Colonic mucosa (tissue), 4 donors: ENCODE data around the gene PRPF6. TPM values are rescaled to one million over a fixed set of nuclear protein-coding genes. Genes with fewer than 3 reads are reported as not detected.

ENCODE experiments used
- DNase-seq: peaks from one replicate; pipeline ENCODE4 v3.0.0-alpha.2; 2020
- H3K27ac ChIP-seq: fragments of 200-600 bp; one replicate; pipeline ENCODE4 v1.8.0; 2021
- H3K27me3 ChIP-seq: fragments of 200-600 bp; one replicate; pipeline ENCODE4 v1.8.0; 2021
- H3K36me3 ChIP-seq: fragments of 200-600 bp; one replicate; pipeline ENCODE4 v1.8.0; 2021
- H3K4me1 ChIP-seq: fragments of 200-600 bp; one replicate; pipeline ENCODE4 v1.8.0; 2021; ENCODE audit warnings: mild to moderate bottlenecking
- H3K4me3 ChIP-seq: fragments of 200-600 bp; one replicate; pipeline ENCODE4 v1.8.0; 2021
- H3K9ac ChIP-seq, 2 donors: one replicate each; pipeline ENCODE4 v1.7.0; 2013; ENCODE audit warnings: control low read depth in 2 of 2, low read depth in 2 of 2, low read length in 2 of 2
- H3K9me3 ChIP-seq: fragments of 200-600 bp; one replicate; pipeline ENCODE4 v1.8.0; 2021
- intact Hi-C: fragments of 100-400 bp; cut with DNase I; formaldehyde crosslinking; loops from one replicate; pipeline ENCODE4 v1.14.1; 2022
- total RNA-seq, 2 donors: library from RNA; stranded (reverse); fragmentation: NEBNext Ultra II Directional in 1 of 2; extraction: Animal tissue kit (Norgen Biotek cat#: 25700) in 1 of 2; gene quantifications; one replicate each; pipeline ENCODE4 v1.2.1, GENCODE V29; 2021
- TF ChIP-seq, protein P1 (sequence below): fragments of 200-600 bp; IDR thresholded peaks from one replicate; pipeline ENCODE4 v1.8.0; 2022; ENCODE audit warnings: antibody characterized with exemption, mild to moderate bottlenecking
- donor health status: healthy.
- donor health status: DM: no; HTN: no; CAD: no.
- donor health status: DM: no; HTN: no; CAD: no.

PRPF6 gene
- total RNA-seq, 2 donors from 2014 or later, result 53.0 to 68.6 TPM

DNA sequence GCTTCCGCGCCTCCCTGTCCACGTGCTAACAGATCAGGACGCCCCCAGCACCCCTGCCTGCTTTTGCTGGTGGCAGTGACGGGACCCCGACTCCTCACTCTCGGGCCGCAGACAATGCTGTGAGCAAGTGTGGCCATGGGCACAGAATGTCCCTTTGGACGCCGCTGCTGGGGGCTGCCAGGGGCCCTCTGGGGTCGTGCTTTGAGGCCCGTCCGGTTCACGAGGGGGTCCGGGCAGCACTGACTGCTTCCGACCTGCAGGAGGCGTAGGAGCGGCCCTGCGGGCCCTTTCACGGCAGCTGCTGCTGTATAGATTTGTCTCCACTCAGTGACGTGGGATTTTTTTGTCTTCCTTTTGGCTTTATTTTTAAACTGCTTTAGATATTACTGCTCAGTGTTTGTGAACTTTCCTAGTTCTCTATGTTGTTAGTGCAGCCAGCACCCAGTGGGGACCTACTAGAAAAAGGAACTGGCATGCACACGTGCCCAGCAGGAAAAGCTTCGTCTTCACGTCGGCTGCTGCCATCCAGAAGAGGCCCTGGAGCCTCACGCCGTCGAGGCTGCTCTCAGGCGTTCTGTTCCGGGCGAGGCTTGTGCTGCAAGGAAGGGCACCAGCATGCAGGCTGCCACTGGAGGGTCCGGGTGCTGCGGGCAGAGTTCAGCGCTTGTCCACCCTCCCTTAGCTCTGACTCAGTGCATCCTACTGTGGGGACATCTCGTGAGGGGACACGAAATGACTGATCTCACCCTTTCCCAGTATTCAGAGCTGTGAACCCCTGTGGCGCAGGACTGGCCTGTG is 46.5 kb upstream of the PRPF6 start:
- Histone ChIP-seq H3K9me3 (no peaks in the 10 kb centered on the region), H3K27ac (no peak overlapping the region), H3K4me1 (no peaks in the 10 kb centered on the region), H3K36me3 (peaks cover 7% of the 10 kb centered on the region), H3K27me3 (no peaks in the 10 kb centered on the region), H3K9ac (no peak overlapping the region), H3K4me3 (no peak overlapping the region)
- intact Hi-C loops, result no loop called here
- TF ChIP-seq, protein P1, sequence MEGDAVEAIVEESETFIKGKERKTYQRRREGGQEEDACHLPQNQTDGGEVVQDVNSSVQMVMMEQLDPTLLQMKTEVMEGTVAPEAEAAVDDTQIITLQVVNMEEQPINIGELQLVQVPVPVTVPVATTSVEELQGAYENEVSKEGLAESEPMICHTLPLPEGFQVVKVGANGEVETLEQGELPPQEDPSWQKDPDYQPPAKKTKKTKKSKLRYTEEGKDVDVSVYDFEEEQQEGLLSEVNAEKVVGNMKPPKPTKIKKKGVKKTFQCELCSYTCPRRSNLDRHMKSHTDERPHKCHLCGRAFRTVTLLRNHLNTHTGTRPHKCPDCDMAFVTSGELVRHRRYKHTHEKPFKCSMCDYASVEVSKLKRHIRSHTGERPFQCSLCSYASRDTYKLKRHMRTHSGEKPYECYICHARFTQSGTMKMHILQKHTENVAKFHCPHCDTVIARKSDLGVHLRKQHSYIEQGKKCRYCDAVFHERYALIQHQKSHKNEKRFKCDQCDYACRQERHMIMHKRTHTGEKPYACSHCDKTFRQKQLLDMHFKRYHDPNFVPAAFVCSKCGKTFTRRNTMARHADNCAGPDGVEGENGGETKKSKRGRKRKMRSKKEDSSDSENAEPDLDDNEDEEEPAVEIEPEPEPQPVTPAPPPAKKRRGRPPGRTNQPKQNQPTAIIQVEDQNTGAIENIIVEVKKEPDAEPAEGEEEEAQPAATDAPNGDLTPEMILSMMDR, result no peak
- no peak for DNase-seq

DNA sequence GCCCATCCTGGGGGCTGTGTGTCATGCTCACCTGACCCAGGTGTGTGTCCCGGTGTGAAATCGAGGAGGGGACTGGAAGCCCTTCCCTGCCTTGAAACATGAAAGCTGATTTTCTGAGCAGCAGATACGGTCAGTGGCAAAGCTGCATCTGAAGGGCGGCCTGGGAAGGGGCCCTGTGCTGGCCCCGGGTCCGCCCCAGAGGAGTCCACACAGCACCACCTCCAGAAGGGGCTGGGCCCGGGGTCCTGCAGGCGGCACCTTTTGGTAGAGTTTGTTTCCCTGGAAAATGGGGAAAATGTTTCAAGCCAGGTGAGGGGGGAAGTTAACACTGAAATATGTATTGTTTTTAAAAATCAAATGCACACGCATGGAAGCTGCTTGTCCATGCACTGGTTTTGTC is 45.5 kb upstream of the PRPF6 start:
- H3K36me3 ChIP-seq, result peaks cover 4% of the 10 kb centered on the region
- no peaks in the 10 kb centered on the region for H3K27me3 ChIP-seq
- H3K9me3 ChIP-seq, result no peaks in the 10 kb centered on the region
- intact Hi-C loops, result no loop called here
- TF ChIP-seq, protein P1, result no peak
- H3K4me3 ChIP-seq, result no peak overlapping the region
- no peak for DNase-seq
- H3K27ac ChIP-seq, result no peak overlapping the region
- no peaks in the 10 kb centered on the region for H3K4me1 ChIP-seq
- H3K9ac ChIP-seq, result no peak overlapping the region

DNA sequence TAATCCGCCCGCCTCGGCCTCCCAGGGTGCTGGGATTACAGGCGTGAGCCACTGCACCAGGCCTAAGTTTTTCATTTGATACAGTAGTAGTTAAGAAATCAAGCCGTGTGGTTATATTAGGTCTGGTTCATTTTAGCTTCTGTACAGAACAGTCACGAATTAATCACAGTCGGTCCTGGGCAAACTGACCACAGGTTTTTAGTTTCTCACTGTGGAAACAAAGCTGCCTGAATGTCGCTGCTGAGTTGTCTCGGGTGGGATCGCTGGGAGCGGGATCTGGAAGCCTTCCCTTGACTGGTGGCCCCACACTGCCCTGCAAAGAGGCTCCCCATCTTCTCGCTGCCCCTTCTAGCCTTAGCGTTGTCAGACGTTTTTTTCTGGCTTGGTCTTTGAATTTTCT is 43.3 kb upstream of the PRPF6 start:
- no peaks in the 10 kb centered on the region for H3K9me3 ChIP-seq
- no peak for DNase-seq
- no peak overlapping the region for H3K4me3 ChIP-seq
- intact Hi-C loops, result no loop called here
- H3K9ac ChIP-seq, result no peak overlapping the region
- no peak overlapping the region for H3K27ac ChIP-seq
- H3K4me1 ChIP-seq, result no peaks in the 10 kb centered on the region
- no peaks in the 10 kb centered on the region for H3K27me3 ChIP-seq
- TF ChIP-seq, protein P1, result no peak
- peaks cover 3% of the 10 kb centered on the region for H3K36me3 ChIP-seq

DNA sequence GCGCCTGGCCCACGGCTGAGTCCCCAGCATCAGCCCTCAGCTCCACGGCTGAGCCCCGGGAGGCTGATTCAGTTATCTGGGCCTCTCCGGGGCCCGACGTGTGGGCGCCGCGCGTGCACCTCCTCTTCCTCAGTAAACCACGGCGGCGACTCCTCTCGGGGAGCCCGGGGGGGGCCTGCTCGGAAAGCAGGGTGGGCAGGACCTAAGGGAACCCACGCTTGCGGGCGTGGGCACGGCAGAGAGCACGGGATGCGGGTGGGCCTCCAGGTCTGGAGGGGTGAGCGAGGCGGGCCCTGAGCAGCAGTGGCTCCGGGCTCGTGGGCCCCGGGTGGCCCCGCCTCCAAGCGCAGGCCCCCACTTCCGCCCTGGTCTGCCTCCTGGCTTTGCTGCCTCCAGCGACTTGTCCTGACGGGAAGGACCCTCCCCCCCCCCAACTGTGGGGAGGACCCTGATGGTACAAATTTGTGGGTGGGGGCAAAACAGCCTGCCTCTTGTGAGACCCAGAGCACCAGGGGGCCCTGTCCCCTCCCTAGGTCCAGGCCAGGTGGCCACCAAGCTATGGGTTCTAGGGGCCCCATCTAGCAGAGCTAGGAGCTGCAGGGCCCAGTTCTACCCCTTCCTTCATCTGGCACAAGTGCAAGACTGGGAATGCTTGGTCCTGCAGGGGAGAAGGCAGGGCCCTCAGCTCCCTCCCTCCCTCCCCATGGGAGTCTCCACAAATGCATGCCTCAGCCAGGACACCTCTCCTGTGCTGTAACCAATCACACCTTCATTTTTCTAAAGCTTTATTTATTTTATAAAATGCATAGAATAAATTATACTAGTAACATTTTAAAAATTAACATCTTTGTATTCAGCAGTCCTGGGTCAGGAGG is 41.6 kb upstream of the PRPF6 start:
- Histone ChIP-seq H3K4me3 (no peak overlapping the region), H3K9me3 (no peaks in the 10 kb centered on the region), H3K36me3 (peaks cover 13% of the 10 kb centered on the region), H3K4me1 (no peaks in the 10 kb centered on the region), H3K27me3 (no peaks in the 10 kb centered on the region), H3K9ac (no peak overlapping the region), H3K27ac (no peak overlapping the region)
- TF ChIP-seq, protein P1, result no peak
- intact Hi-C loops, result no loop called here
- no peak for DNase-seq

DNA sequence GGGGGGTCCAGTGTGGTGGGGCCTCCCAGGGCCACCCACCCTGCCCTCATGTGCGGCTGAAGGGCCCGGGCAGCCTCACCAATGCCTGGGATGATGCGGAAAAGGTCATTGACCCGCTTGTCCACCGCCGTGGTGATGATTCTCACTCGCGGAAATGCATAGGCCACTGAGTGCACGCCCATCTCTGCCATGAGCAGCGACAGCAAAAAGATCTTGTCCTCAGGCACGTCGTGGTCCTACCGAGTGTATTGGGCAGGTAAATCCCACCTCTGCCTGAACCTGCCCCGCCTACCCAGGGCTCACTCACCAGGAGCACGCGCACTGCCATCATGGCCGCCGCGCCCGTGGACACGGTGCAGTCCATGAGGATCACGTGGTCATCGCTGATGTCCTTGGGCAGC is 40.9 kb upstream of the PRPF6 start:
- no peak for DNase-seq
- Histone ChIP-seq H3K9ac (no peak overlapping the region), H3K36me3 (peaks cover 17% of the 10 kb centered on the region), H3K27ac (no peak overlapping the region), H3K9me3 (no peaks in the 10 kb centered on the region), H3K4me3 (no peak overlapping the region), H3K27me3 (no peaks in the 10 kb centered on the region), H3K4me1 (no peaks in the 10 kb centered on the region)
- intact Hi-C loops, result no loop called here
- TF ChIP-seq, protein P1, result no peak
